GM04504 (cell line): ENCODE measurements around the gene PTPN23.
A peak's percentile ranks its signal among the peaks of the same experiment; 100 is the strongest.

Experiments used
- DNase-seq: peaks from one replicate; pipeline ENCODE4 v3.0.0-alpha.2; 2012; ENCODE audit warnings: low read depth

Gene PTPN23

DNA sequence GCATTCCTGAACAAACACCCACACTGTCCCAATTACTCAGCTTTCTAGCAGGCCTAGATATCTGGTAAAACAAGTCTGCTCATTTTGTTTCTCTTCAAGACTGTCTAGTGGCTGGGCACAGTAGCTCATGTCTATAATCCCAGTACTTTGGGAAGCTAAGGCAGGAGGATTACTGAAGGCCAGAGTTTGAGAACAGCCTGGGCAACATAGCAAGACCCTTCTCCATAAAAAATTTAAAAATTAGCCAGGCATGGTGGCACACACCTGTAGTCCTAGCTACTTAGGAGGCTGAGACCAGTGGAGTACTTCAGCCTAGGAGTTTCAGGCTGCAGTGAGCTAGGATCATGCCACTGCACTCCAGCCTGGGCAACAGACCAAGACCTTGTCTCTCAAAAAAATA, 6.2 kb upstream of the PTPN23 start:
- no peak for DNase-seq

- DNase-seq: no peak
Observed at GRCh38 chr3:47376393-47376792, 4.4 kb upstream of the PTPN23 start.

- DNase-seq: no peak
Observed at GRCh38 chr3:47377186-47377585, 3.6 kb upstream of the PTPN23 start.

DNA sequence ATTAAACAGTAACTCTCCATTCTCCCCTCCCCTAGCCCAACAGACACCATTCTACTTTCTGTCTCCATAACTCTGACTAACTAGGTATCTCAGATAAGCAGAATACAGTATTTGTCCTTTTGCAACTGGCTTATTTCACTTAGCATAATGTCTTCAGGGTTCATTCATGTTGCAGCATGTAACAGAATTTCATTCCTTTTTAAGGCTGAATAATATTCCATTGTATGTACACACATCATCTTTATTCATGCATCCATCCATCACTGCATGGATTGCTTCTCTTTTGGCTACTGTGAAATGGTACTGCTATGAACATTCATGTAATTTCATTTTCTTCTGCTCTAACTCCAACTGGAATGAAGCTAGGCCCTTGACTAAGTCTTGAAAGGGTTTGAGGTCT, 2.0 kb upstream of the PTPN23 start:
- DNase-seq: no peak

DNA sequence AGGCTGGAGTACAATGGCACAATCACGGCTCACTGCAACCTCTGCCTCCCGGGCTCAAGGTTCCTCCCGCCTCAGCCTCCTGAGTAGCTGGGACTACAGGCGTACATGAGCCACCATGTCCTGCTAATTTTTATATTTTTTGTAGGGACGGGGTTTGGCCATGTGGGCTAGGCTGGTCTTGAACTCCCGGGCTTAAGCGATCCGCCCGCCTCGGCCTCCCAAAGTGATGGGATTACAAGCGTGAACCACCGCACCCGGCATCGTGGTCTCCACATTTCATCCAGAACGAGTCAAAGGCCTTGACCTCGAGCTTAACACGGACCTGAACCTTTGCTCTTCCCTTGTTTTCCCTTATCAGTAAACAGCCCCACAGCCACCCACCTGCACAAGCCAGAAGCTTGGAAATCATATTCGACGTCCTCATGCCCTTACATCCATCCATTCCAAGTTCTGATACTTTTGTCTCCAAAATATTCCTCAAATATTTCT, 1.4 kb upstream of the PTPN23 start:
- no peak for DNase-seq

DNA sequence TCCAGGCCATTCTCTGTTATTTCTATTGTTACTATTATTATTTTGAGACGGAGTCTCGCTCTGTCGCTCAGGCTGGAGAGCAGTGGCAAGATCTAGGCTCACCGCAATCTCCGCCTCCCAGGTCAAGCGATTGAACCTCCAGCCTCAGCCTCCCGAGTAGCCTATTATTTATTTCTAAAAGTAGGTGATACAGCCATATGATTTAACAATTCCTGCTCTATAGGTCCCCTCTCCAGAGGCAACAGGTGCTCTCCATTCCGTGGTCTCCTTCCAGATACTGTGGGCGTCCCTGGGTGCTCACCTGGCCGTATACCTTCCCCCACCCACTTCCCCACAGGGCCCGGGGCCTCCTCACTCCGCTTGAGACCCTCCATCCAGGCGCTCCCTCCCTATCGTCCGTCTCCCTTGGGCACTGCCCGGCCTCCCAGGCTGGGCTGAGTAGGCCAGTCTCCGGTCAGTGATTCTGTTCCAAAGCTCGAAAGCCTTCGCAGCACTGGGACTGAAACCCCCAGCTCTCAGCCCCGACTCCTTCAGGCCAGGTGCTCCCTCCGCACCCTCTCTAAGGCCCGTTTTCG, 708 bp upstream of the PTPN23 start:
- no peak for DNase-seq

DNA sequence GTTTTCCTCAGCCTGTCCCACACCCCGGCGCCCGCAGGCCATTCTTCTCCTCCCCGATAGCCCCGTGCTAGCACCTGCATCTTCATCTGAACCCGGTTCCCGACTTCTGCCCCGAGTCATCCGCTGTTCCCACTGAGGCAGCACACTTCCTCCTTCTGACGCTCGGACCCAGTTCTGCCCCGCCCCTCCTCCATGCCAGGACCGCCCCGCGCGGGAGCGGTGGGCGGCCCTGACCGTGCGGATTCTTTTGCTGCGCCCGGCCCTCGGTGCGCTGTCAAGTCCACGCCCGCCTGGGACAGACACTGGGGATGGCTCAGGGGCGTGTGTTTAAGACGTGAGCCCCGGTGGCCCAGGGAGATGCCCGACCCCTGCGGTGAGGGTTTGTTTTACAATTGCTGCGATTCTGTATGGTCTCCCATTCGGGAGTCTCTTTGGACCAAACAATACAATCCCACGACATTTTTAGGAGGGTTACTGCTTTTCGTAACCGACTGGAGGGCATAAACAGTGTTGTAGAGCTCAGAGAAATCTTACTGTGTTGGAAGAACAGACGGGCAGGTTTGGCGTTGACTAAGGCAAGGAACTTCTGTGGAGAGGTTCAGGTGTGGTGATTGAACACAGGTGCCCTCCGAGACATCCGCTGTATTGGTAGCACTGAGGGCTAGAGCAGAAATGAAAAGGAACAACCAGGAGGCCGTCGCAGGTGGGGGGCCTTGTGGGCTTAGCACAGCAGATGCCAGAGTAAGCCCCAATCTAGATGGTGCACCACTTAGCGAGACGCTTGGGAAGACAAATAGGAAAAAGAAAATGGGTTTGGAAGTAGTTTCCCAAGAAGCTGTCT, 716 bp downstream of the PTPN23 start:
- peak; percentile 64 for DNase-seq

DNA sequence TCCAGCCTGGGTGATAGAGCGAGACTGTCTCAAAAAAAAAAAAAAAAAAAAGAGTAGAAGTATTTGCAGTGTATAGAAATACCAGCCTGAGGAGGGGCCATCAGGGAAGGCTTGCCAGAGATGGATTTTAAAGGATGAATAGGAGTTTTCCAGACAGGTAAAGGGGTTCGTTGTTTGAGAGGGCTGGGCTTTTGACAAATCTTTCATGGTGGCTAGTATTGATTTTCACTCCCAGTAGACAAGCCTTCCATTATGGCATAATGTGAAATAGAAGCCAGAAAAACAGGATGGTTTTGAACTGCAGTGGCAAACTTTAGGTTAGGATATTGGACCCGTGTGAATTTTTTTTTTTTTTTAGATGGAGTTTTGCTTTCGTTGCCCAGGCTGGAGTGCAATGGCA, 3.6 kb downstream of the PTPN23 start:
- no peak for DNase-seq

DNA sequence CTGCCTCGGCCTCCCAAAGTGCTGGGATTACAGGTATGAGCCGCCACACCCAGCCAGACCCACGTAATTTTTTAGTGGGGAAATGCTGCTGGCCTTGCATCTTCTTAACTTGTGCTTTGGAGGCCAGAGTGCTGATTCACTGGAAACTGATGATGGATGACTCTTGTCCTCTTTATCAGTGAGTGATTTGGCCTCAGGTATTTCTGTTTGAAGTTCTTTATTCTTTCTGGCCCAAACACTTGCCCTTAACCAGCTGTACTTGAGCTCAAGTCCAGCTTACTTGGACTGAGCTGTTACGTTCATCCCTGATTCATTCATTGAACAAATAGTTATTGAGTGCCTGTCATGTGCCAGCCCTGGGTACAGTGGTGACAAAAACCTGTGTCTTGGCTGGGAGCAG, 4.2 kb downstream of the PTPN23 start:
- no peak for DNase-seq

GRCh38 chr3:47385796-47386195, 5.0 kb downstream of the PTPN23 start:
- no peak for DNase-seq

DNA sequence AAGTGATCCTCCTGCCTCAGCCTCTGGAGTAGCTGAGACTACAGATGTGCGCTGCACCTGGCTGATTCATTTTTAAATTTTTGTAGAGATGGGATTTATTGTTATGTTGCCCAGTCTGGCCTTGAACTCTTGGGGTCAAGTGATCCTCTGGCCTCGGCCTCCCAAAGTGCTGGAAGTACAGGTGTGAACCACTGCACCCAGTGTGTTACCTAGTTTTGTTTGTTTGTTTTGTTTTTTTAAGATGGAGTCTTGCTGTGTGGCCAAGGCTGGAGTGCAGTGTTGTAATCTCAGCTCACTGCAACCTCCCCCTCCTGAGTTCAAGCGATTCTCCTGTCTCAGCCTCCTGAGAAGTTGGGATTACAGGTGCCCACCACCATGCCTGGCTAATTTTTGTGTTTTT, 12.1 kb downstream of the PTPN23 start:
- DNase-seq: no peak

DNA sequence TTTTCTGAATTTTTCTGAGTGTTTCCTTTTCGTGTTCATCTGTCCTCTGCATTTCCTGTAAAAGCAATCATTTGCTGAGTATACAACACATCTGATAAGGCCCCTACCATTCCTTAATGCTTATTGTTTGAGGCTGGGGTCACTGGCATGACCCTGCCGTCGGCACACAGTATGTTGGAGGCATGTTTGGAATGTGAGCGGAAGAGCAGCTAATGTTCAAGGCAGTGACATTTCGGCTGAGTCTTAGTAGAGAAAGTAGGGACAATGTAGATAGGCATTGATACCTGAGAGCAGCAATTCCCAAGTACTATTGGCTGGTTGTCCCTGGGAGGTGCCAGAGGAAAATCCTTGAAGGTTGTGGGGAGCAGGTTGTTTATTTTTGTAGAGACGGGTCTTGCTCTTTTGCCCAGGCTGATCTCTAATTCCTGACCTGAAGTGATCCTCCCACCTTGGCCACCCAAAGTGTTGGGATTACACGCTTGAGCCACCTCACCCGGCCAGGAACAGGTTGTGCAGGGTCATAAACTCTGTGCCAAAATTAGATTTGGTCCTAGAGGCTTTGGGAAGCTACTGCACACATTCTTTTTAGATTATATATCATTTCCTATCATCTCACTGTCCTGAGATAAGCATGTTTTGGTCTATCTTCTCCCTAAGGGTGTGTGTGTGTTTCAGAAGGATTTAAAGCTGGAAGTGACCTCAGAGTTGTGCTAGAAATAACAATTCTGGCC, 13.5 kb downstream of the PTPN23 start:
- DNase-seq: no peak

GRCh38 chr3:47394881-47395280, 14.1 kb downstream of the PTPN23 start:
- no peak for DNase-seq

- no peak for DNase-seq
Observed at GRCh38 chr3:47398228-47398627, 17.4 kb downstream of the PTPN23 start.

GRCh38 chr3:47399016-47399415, 18.2 kb downstream of the PTPN23 start:
- no peak for DNase-seq

- no peak for DNase-seq
Observed at GRCh38 chr3:47399531-47400270, 18.9 kb downstream of the PTPN23 start.

- DNase-seq: no peak
Observed at GRCh38 chr3:47404431-47404876, 23.6 kb downstream of the PTPN23 start.

GRCh38 chr3:47404955-47405790, 24.4 kb downstream of the PTPN23 start:
- DNase-seq: peak; percentile 16

GRCh38 chr3:47405820-47406761, 25.3 kb downstream of the PTPN23 start:
- DNase-seq: no peak

DNA sequence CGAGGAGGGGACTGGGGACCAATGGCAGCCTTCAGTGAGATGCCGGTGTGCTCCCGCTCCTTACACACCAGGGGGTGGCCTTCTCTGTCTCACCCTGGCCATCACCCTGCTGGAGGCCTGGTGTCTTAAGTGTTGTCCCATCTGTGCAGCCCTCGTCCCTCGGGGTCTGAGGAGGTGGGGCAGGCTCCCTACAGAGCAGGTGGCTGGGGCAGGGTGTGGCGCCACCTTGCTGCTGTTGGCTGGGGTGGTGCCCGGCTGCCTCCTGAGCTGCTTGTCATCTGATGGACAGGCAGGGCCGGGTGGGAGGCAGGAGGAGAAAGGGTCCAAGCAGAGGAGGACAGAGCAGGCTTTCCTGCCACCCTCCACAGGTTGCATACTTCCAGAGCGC, 25.9 kb downstream of the PTPN23 start:
- no peak for DNase-seq
